Panc1 (cell line): ENCODE results near the gene ADAMTS9. TPM values are rescaled to one million over a fixed set of nuclear protein-coding genes. Genes with fewer than 3 reads are reported as not detected.

Experiments
- ATAC-seq: fragments of 200-7000 bp; cut with Tn5 transposase; 2 replicates; pipeline ENCODE4 v1.9.1; 2020; ENCODE audit warnings: mild to moderate bottlenecking, moderate library complexity
- BruUV-seq: library from RNA; stranded (reverse); fragments of 400-500 nt; replicated peaks from 2 replicates; lab custom pipeline; 2021; lab: Mats Ljungman, UMichigan
- CTCF ChIA-PET: fragments of 300-600 bp; sonication (Branson Sonifier 250); formaldehyde crosslinking; loops from one replicate; lab custom pipeline; 2022; ENCODE audit warnings: antibody characterized with exemption; lab: Charles Lee
- POLR2A ChIA-PET: fragments of 300-600 bp; sonication (Branson Sonifier 250); formaldehyde crosslinking; loops from one replicate; lab custom pipeline; 2022; ENCODE audit warnings: antibody characterized with exemption; lab: Charles Lee
- DNase-seq: peaks from one replicate; pipeline ENCODE4 v3.0.0-alpha.2; 2010; ENCODE audit warnings: low read depth, low spot score
- H3K27ac ChIP-seq: 2 replicates; pipeline ENCODE4 v1.5.1; 2011; ENCODE audit warnings: mild to moderate bottlenecking, low read length, inconsistent platforms
- H3K27me3 ChIP-seq: fragments of 200-500 bp; sonication (Bioruptor generic); 2 replicates; pipeline ENCODE4 v1.6.0; 2014; ENCODE audit warnings: low read length, inconsistent platforms; ENCODE audit not compliant: control insufficient read depth, insufficient read depth
- H3K36me3 ChIP-seq: fragments of 200-500 bp; sonication (Bioruptor generic); 2 replicates; pipeline ENCODE4 v1.5.1; 2014; ENCODE audit warnings: inconsistent platforms, mild to moderate bottlenecking, low read length, moderate library complexity; ENCODE audit not compliant: control insufficient read depth, insufficient read depth
- H3K4me1 ChIP-seq: 2 replicates; pipeline ENCODE4 v1.5.1; 2011; ENCODE audit warnings: inconsistent platforms, mild to moderate bottlenecking, low read length, moderate library complexity; ENCODE audit not compliant: control insufficient read depth, insufficient read depth
- H3K4me3 ChIP-seq, 2 experiments: 2 replicates each; pipeline ENCODE4 v1.5.1; 2011 to 2012; ENCODE audit warnings: low read depth in 2 of 2, low read length in 2 of 2, mild to moderate bottlenecking in 2 of 2, inconsistent platforms in 1 of 2, moderate library complexity in 1 of 2
- H3K9me3 ChIP-seq: fragments of 200-500 bp; sonication (Bioruptor generic); 2 replicates; pipeline ENCODE4 v1.5.1; 2014; ENCODE audit warnings: low read depth, mild to moderate bottlenecking, inconsistent platforms, low read length, moderate library complexity; ENCODE audit not compliant: control insufficient read depth, insufficient read depth
- POLR2AphosphoS5 ChIP-seq: IDR thresholded peaks from 2 replicates; pipeline ENCODE4 v1.6.1; 2012; ENCODE audit warnings: mild to moderate bottlenecking, low read depth, low read length, moderate library complexity
- SIN3A ChIP-seq: IDR thresholded peaks from 2 replicates; pipeline ENCODE4 v1.6.1; 2012; ENCODE audit warnings: low read depth, mild to moderate bottlenecking, low read length, moderate library complexity, borderline replicate concordance; ENCODE audit not compliant: insufficient read depth
- TCF7L2 ChIP-seq: IDR thresholded peaks from 2 replicates; pipeline ENCODE4 v1.6.1; 2011; ENCODE audit warnings: mild to moderate bottlenecking, low read depth, low read length, inconsistent platforms
- in situ Hi-C: cut with HindIII; loops from 2 replicates; pipeline ENCODE4 v1.10.0; 2016; ENCODE audit warnings: low sequenced_read_pairs, low pct_unique_long_range_greater_than_20kb
- intact Hi-C: fragments of 100-400 bp; cut with micrococcal nuclease; formaldehyde crosslinking; loops from one replicate; pipeline ENCODE4 v1.10.0; 2022; ENCODE audit not compliant: unreplicated experiment
- total RNA-seq: library from RNA; stranded (reverse); gene quantifications from one replicate; pipeline ENCODE4 v1.2.1, GENCODE V29; 2021; ENCODE audit not compliant: unreplicated experiment
- TF ChIP-seq, protein P1 (sequence below): fragments of 450-650 bp; IDR thresholded peaks from 2 replicates; pipeline ENCODE4 v1.5.1; 2017; ENCODE audit warnings: mild to moderate bottlenecking
- TF ChIP-seq, protein P2 (sequence below), 2 experiments: IDR thresholded peaks; 2 replicates each; pipeline ENCODE4 v1.6.1; 2011 to 2012; ENCODE audit warnings: low read depth in 2 of 2, control low read depth in 1 of 2, low read length in 1 of 2, mild to moderate bottlenecking in 1 of 2, moderate library complexity in 1 of 2; ENCODE audit not compliant: insufficient read depth in 1 of 2

Gene ADAMTS9
- total RNA-seq, 1 experiment from 2014 or later, result 0.05 TPM

DNA sequence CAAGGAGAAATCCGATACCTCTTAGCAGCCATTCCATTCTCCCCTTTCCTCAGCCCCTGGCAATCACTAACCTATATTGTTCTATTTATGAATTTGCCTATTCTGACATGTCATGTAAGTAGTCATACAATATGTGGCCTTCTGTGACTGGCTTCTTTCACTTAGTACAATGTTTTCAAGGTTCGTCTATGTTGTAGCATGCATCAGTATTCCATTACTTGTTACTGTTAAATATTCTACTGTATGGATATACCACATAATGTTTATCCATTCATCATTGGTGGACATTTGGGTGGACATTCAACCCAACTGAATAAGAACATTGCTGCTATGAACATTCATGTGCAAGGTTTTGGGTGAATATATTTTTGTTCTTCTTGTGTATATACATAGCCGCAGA, 23.4 kb downstream of the ADAMTS9 start:
- no peak for ATAC-seq
- POLR2A ChIA-PET, result no interaction called here
- no TSS peak for BruUV-seq
- no peaks in the 10 kb centered on the region for H3K9me3 ChIP-seq
- no peaks in the 10 kb centered on the region for H3K36me3 ChIP-seq
- H3K4me1 ChIP-seq, result no peaks in the 10 kb centered on the region
- no peak for DNase-seq
- H3K27me3 ChIP-seq, result no peaks in the 10 kb centered on the region
- H3K4me3 ChIP-seq, result no peak overlapping the region
- in situ Hi-C loops, result no loop called here
- CTCF ChIA-PET, result no interaction called here
- no peak overlapping the region for H3K27ac ChIP-seq
- no peak for TF ChIP-seq TCF7L2
- TF ChIP-seq SIN3A, result no peak
- no peak for TF ChIP-seq POLR2AphosphoS5
- TF ChIP-seq, protein P1, sequence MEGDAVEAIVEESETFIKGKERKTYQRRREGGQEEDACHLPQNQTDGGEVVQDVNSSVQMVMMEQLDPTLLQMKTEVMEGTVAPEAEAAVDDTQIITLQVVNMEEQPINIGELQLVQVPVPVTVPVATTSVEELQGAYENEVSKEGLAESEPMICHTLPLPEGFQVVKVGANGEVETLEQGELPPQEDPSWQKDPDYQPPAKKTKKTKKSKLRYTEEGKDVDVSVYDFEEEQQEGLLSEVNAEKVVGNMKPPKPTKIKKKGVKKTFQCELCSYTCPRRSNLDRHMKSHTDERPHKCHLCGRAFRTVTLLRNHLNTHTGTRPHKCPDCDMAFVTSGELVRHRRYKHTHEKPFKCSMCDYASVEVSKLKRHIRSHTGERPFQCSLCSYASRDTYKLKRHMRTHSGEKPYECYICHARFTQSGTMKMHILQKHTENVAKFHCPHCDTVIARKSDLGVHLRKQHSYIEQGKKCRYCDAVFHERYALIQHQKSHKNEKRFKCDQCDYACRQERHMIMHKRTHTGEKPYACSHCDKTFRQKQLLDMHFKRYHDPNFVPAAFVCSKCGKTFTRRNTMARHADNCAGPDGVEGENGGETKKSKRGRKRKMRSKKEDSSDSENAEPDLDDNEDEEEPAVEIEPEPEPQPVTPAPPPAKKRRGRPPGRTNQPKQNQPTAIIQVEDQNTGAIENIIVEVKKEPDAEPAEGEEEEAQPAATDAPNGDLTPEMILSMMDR, result no peak
- TF ChIP-seq, protein P2, sequence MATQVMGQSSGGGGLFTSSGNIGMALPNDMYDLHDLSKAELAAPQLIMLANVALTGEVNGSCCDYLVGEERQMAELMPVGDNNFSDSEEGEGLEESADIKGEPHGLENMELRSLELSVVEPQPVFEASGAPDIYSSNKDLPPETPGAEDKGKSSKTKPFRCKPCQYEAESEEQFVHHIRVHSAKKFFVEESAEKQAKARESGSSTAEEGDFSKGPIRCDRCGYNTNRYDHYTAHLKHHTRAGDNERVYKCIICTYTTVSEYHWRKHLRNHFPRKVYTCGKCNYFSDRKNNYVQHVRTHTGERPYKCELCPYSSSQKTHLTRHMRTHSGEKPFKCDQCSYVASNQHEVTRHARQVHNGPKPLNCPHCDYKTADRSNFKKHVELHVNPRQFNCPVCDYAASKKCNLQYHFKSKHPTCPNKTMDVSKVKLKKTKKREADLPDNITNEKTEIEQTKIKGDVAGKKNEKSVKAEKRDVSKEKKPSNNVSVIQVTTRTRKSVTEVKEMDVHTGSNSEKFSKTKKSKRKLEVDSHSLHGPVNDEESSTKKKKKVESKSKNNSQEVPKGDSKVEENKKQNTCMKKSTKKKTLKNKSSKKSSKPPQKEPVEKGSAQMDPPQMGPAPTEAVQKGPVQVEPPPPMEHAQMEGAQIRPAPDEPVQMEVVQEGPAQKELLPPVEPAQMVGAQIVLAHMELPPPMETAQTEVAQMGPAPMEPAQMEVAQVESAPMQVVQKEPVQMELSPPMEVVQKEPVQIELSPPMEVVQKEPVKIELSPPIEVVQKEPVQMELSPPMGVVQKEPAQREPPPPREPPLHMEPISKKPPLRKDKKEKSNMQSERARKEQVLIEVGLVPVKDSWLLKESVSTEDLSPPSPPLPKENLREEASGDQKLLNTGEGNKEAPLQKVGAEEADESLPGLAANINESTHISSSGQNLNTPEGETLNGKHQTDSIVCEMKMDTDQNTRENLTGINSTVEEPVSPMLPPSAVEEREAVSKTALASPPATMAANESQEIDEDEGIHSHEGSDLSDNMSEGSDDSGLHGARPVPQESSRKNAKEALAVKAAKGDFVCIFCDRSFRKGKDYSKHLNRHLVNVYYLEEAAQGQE (IDR thresholded peaks at IDR 0.05; ENCODE audit: insufficient read depth in 1 of 2, low read depth in 2 of 2, low read length in 1 of 2), result no peak
- intact Hi-C loops, result no loop called here

DNA sequence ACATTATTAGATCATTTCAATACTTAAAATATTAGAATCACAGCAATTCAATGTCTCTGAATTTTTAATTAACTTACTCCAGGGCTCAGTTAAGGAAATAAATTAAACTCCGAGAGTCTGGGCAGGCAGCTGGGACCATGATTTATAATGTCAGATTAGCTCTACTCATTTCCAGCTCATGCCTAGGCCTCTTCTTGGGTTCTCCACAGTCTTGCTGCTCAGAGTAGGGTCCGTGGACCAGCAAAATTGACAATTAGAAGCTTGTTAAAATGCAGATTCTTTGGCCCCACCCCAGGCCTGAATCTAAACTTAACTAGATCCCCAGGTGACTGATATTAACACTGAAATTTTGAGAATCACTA, 28.2 kb downstream of the ADAMTS9 start:
- ATAC-seq (no peak), DNase-seq (no peak)
- Histone ChIP-seq H3K9me3 (no peaks in the 10 kb centered on the region), H3K36me3 (no peaks in the 10 kb centered on the region), H3K4me3 (no peak overlapping the region), H3K27me3 (no peaks in the 10 kb centered on the region), H3K4me1 (no peaks in the 10 kb centered on the region), H3K27ac (no peak overlapping the region)
- intact Hi-C loops, result no loop called here
- POLR2A ChIA-PET, result no interaction called here
- in situ Hi-C loops, result no loop called here
- CTCF ChIA-PET, result no interaction called here
- TF ChIP-seq, protein P1, result no peak
- no TSS peak for BruUV-seq

DNA sequence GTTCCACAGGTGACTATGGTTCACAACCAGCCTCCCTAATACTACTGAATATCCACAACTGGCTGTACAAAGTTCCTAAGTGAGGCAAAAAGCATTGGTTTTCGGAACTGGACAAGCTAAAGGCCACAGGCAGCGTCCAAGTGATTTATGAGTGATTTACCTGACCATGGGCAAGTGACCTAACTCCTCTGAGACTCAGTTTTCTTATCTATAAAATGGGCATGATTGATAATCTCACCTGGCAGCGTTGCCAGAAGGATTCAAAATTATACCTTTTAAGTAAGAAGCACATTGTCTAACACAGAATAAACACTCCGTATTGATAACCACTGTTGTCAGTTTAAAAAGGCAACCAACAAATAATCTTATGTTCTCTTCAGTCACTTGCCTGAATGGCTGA, 29.8 kb downstream of the ADAMTS9 start:
- intact Hi-C loops, result no loop called here
- POLR2A ChIA-PET, result no interaction called here
- Histone ChIP-seq H3K36me3 (no peaks in the 10 kb centered on the region), H3K27me3 (no peaks in the 10 kb centered on the region), H3K27ac (no peak overlapping the region), H3K4me3 (no peak overlapping the region), H3K4me1 (no peaks in the 10 kb centered on the region), H3K9me3 (no peaks in the 10 kb centered on the region)
- no peak for TF ChIP-seq TCF7L2
- TF ChIP-seq, protein P1, result no peak
- TF ChIP-seq, protein P2 (IDR thresholded peaks at IDR 0.05; ENCODE audit: insufficient read depth in 1 of 2, low read depth in 2 of 2, low read length in 1 of 2), result no peak
- TF ChIP-seq POLR2AphosphoS5, result no peak
- TF ChIP-seq SIN3A, result no peak
- DNase-seq, result no peak
- CTCF ChIA-PET, result no interaction called here
- in situ Hi-C loops, result no loop called here
- no peak for ATAC-seq
- no TSS peak for BruUV-seq
